DOHH2 (cell line): Measurements from ENCODE around the gene CACHD1.

ENCODE experiments used
- H3F3A ChIP-seq: fragments of 200-600 bp; sonication (generic), shearing (Covaris generic); 2 replicates; pipeline ENCODE4 v1.6.0; 2016; ENCODE audit warnings: antibody characterized with exemption, mild to moderate bottlenecking; ENCODE audit not compliant: control insufficient read depth, insufficient read depth
- H3K27ac ChIP-seq: fragments of 200-600 bp; sonication (generic); 2 replicates; pipeline ENCODE4 v1.5.1; 2014; ENCODE audit warnings: low read depth, mild to moderate bottlenecking, low read length, moderate library complexity
- H3K27me3 ChIP-seq: fragments of 200-600 bp; sonication (generic); 2 replicates; pipeline ENCODE4 v1.6.1; 2014; ENCODE audit warnings: mild to moderate bottlenecking, low read length, mixed read lengths; ENCODE audit not compliant: control insufficient read depth
- H3K36me3 ChIP-seq: fragments of 200-600 bp; sonication (generic); 2 replicates; pipeline ENCODE4 v1.6.1; 2014; ENCODE audit warnings: mild to moderate bottlenecking, low read length, moderate library complexity, mixed read lengths; ENCODE audit not compliant: control insufficient read depth
- H3K4me1 ChIP-seq: fragments of 200-600 bp; sonication (generic); 2 replicates; pipeline ENCODE4 v1.6.1; 2014; ENCODE audit warnings: mild to moderate bottlenecking, low read length, mixed read lengths; ENCODE audit not compliant: control insufficient read depth
- H3K4me2 ChIP-seq: fragments of 200-600 bp; sonication (generic); 2 replicates; pipeline ENCODE4 v1.6.0; 2014; ENCODE audit warnings: mild to moderate bottlenecking, low read length, moderate library complexity
- H3K4me3 ChIP-seq: fragments of 200-600 bp; sonication (generic); 2 replicates; pipeline ENCODE4 v1.5.1; 2014; ENCODE audit warnings: mild to moderate bottlenecking, low read length, mixed read lengths
- H3K79me2 ChIP-seq: fragments of 200-600 bp; sonication (generic); 2 replicates; pipeline ENCODE4 v1.6.1; 2014; ENCODE audit warnings: mild to moderate bottlenecking, low read length, mixed read lengths; ENCODE audit not compliant: control insufficient read depth
- H3K9me2 ChIP-seq: fragments of 200-600 bp; sonication (generic); replicated peaks from 2 replicates; pipeline ENCODE4 v1.6.1; 2014; ENCODE audit warnings: mild to moderate bottlenecking, low read length, mixed read lengths; ENCODE audit not compliant: control insufficient read depth
- H3K9me3 ChIP-seq: fragments of 200-600 bp; sonication (generic); 2 replicates; pipeline ENCODE4 v1.6.1; 2014; ENCODE audit warnings: antibody characterized with exemption, low read length, mixed read lengths; ENCODE audit not compliant: control insufficient read depth, insufficient read depth
- H4K20me1 ChIP-seq: fragments of 200-600 bp; sonication (generic); 2 replicates; pipeline ENCODE4 v1.6.0; 2014; ENCODE audit warnings: low read depth, mild to moderate bottlenecking, antibody characterized with exemption, low read length, moderate library complexity; ENCODE audit not compliant: control insufficient read depth, insufficient read depth
- EZH2phosphoT487 ChIP-seq: fragments of 200-600 bp; sonication (generic); IDR thresholded peaks from 2 replicates; pipeline ENCODE4 v1.6.1; 2017; ENCODE audit warnings: borderline replicate concordance, mild to moderate bottlenecking, antibody characterized with exemption, low read length, moderate library complexity, mixed read lengths
- TF ChIP-seq, protein P1 (sequence below): fragments of 200-600 bp; sonication (generic); IDR thresholded peaks from one replicate; pipeline ENCODE4 v1.5.1; 2014; ENCODE audit warnings: antibody characterized with exemption, mild to moderate bottlenecking, low read depth, low read length; ENCODE audit not compliant: poor library complexity, severe bottlenecking

CACHD1 gene

DNA sequence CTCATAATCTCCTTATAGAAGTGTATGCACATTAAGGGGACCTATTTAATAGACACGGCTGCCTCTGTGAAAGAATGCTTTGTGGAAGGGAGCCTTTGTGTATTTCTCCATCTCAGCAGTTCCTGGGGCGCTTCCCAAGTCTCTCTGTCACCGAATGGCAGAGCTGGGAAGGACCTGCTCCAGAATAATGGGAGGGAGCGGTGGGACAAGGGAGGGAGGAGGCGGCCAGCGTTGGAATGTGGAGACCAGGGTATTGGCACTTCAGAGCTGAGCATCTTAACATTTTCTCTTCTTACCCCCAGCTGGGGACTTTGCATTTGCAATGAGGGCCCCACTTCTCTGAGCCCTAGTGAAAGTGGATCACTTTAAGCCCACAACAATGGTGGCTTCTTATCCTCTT, 23.9 kb downstream of the CACHD1 start:
- H3K4me1 ChIP-seq: no peaks in the 10 kb centered on the region; the same call in 1 of the 2 replicates
- H4K20me1 ChIP-seq: no peaks in the 10 kb centered on the region
- no peaks in the 10 kb centered on the region for H3K9me3 ChIP-seq
- H3K4me3 ChIP-seq: no peak overlapping the region
- H3K79me2 ChIP-seq: no peaks in the 10 kb centered on the region
- no peaks in the 10 kb centered on the region for H3K9me2 ChIP-seq
- TF ChIP-seq EZH2phosphoT487: no peak
- TF ChIP-seq, protein P1, sequence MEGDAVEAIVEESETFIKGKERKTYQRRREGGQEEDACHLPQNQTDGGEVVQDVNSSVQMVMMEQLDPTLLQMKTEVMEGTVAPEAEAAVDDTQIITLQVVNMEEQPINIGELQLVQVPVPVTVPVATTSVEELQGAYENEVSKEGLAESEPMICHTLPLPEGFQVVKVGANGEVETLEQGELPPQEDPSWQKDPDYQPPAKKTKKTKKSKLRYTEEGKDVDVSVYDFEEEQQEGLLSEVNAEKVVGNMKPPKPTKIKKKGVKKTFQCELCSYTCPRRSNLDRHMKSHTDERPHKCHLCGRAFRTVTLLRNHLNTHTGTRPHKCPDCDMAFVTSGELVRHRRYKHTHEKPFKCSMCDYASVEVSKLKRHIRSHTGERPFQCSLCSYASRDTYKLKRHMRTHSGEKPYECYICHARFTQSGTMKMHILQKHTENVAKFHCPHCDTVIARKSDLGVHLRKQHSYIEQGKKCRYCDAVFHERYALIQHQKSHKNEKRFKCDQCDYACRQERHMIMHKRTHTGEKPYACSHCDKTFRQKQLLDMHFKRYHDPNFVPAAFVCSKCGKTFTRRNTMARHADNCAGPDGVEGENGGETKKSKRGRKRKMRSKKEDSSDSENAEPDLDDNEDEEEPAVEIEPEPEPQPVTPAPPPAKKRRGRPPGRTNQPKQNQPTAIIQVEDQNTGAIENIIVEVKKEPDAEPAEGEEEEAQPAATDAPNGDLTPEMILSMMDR: no peak
- no peak overlapping the region for H3K27ac ChIP-seq
- H3K27me3 ChIP-seq: no peaks in the 10 kb centered on the region; the same call in 1 of the 2 replicates
- no peaks in the 10 kb centered on the region for H3K36me3 ChIP-seq
- H3K4me2 ChIP-seq: no peak overlapping the region
- H3F3A ChIP-seq: no peaks in the 10 kb centered on the region

DNA sequence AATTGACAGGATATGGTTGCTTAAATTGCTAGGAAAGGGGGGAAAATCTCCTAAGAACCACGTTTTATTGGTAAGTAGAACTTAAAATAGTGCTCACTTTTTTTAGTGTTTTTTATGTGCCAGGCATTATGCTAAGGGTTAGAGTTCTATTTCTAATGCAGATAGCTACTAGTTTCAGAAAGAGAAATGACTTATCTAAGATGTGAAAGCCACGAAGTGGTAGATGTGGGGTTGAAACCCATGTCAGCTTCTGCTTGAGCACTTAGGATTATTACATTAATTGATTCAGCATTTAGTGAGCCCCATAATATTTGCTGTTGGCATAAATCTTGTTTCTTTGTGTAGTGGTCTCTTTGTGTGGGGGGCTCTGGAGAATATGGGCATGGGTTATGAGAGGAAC, 24.7 kb downstream of the CACHD1 start:
- Histone ChIP-seq H4K20me1 (no peaks in the 10 kb centered on the region), H3K79me2 (no peaks in the 10 kb centered on the region), H3K4me1 (no peaks in the 10 kb centered on the region; the same call in 1 of the 2 replicates), H3K9me3 (no peaks in the 10 kb centered on the region), H3K27ac (no peak overlapping the region), H3K36me3 (no peaks in the 10 kb centered on the region), H3F3A (no peaks in the 10 kb centered on the region), H3K4me3 (no peak overlapping the region), H3K9me2 (no peaks in the 10 kb centered on the region), H3K27me3 (no peaks in the 10 kb centered on the region; the same call in 1 of the 2 replicates), H3K4me2 (no peak overlapping the region)
- TF ChIP-seq, protein P1: no peak
- no peak for TF ChIP-seq EZH2phosphoT487

DNA sequence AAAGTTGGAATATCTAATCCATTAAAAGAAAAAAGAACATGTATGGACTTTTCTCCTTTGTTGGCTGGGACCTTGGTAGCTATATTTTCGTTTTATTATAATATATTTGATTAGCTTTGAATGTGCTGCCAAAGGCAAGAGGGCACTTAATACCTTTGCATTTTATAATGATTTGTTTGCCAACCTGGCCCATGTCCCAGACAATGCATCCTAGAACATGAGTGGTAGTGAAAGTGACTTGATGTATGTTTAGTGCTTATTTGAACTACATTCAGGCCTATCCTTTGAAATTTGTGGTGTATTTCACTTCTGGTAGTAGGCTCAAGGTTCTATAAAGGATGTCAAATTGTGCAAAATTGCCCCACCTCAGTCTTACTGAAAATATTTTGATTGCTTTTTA, 25.9 kb downstream of the CACHD1 start:
- Histone ChIP-seq H3K4me2 (no peak overlapping the region), H3K4me3 (no peak overlapping the region), H3K9me2 (no peaks in the 10 kb centered on the region), H3K4me1 (no peaks in the 10 kb centered on the region), H4K20me1 (no peaks in the 10 kb centered on the region), H3K27me3 (no peaks in the 10 kb centered on the region; the same call in 1 of the 2 replicates), H3K36me3 (no peaks in the 10 kb centered on the region), H3K27ac (no peak overlapping the region), H3K79me2 (no peaks in the 10 kb centered on the region), H3K9me3 (no peaks in the 10 kb centered on the region), H3F3A (no peaks in the 10 kb centered on the region)
- no peak for TF ChIP-seq EZH2phosphoT487
- TF ChIP-seq, protein P1: no peak
